ENCODE measurements around the gene USP35.

GRCh38 chr11:78248903-78249302 lies 60.2 kb downstream of the USP35 start:
- TF ChIP-seq CHD2 (IDR thresholded peaks at IDR 0.05; ENCODE audit: low read length, partially characterized antibody) (no peak), USF2 (IDR thresholded peaks at IDR 0.05) (no peak), POLR2A (IDR thresholded peaks at IDR 0.05; ENCODE audit: low read length) (no peak), CTCF (IDR thresholded peaks at IDR 0.05) (no peak), RAD21 (conservative IDR thresholded peaks at IDR 0.05 in 1 of 2, IDR thresholded peaks at IDR 0.05 in 1 of 2) (no peak)

Measured in A549 (cell line).